GM23338 (cell line): ENCODE results near the gene INO80. TPM values are rescaled to one million over a fixed set of nuclear protein-coding genes. Genes with fewer than 3 reads are reported as not detected.

Experiments used
- ATAC-seq: fragments of 200-7000 bp; cut with Tn5 transposase; 3 replicates; pipeline ENCODE4 v1.9.1; 2020
- DNase-seq: peaks from one replicate; pipeline ENCODE4 v3.0.0-alpha.2; 2015; ENCODE audit warnings: low spot score
- H2AFZ ChIP-seq: fragments of 200-600 bp; sonication (generic); 2 replicates; pipeline ENCODE4 v1.8.0; 2016; ENCODE audit warnings: antibody characterized with exemption, mild to moderate bottlenecking, moderate library complexity
- H3F3A ChIP-seq: fragments of 200-600 bp; sonication (generic); replicated peaks from 2 replicates; pipeline ENCODE4 v1.8.0; 2017; ENCODE audit warnings: antibody characterized with exemption, mixed run types, low read depth
- H3K27ac ChIP-seq: fragments of 200-600 bp; sonication (generic); 2 replicates; pipeline ENCODE4 v1.6.1; 2016; ENCODE audit warnings: low read depth
- H3K27me3 ChIP-seq: fragments of 200-600 bp; sonication (generic); 2 replicates; pipeline ENCODE4 v1.8.0; 2016; ENCODE audit warnings: mild to moderate bottlenecking, mixed run types, moderate library complexity; ENCODE audit not compliant: insufficient read depth
- H3K36me3 ChIP-seq: fragments of 200-600 bp; sonication (generic); 2 replicates; pipeline ENCODE4 v1.8.0; 2016; ENCODE audit warnings: mild to moderate bottlenecking; ENCODE audit not compliant: insufficient read depth
- H3K4me1 ChIP-seq: fragments of 200-600 bp; sonication (generic); 2 replicates; pipeline ENCODE4 v1.8.0; 2016; ENCODE audit warnings: mild to moderate bottlenecking, moderate library complexity; ENCODE audit not compliant: insufficient read depth
- H3K4me2 ChIP-seq: fragments of 200-600 bp; sonication (generic); 2 replicates; pipeline ENCODE4 v1.7.1; 2017; ENCODE audit warnings: mixed run types
- H3K4me3 ChIP-seq: fragments of 200-600 bp; sonication (generic); 2 replicates; pipeline ENCODE4 v1.6.1; 2016; ENCODE audit warnings: mixed run types
- H3K79me2 ChIP-seq: fragments of 200-600 bp; sonication (generic); replicated peaks from 2 replicates; pipeline ENCODE4 v1.8.0; 2017; ENCODE audit warnings: mild to moderate bottlenecking; ENCODE audit not compliant: insufficient read depth
- H3K9me2 ChIP-seq: fragments of 200-600 bp; sonication (generic); 2 replicates; pipeline ENCODE4 v1.8.0; 2017; ENCODE audit not compliant: insufficient read depth
- H4K20me1 ChIP-seq: fragments of 200-600 bp; sonication (generic); replicated peaks from 2 replicates; pipeline ENCODE4 v1.8.0; 2017; ENCODE audit warnings: mild to moderate bottlenecking; ENCODE audit not compliant: insufficient read depth
- H3K27ac Mint-ChIP-seq: 2 replicates; pipeline ENCODE4 v1.8.0; 2020; ENCODE audit warnings: inconsistent platforms, mild to moderate bottlenecking, moderate library complexity, mixed read lengths
- H3K27me3 Mint-ChIP-seq: 3 replicates; pipeline ENCODE4 v1.8.0; 2022; ENCODE audit warnings: low read depth, mild to moderate bottlenecking, moderate library complexity, mixed read lengths, inconsistent platforms; ENCODE audit not compliant: insufficient read depth, poor library complexity
- H3K36me3 Mint-ChIP-seq: 3 replicates; pipeline ENCODE4 v1.8.0; 2021; ENCODE audit warnings: low read depth, mild to moderate bottlenecking, inconsistent platforms, moderate library complexity, mixed read lengths
- H3K4me1 Mint-ChIP-seq: 3 replicates; pipeline ENCODE4 v1.8.0; 2020; ENCODE audit warnings: mild to moderate bottlenecking, inconsistent platforms, mixed read lengths
- H3K4me3 Mint-ChIP-seq: 3 replicates; pipeline ENCODE4 v1.8.0; 2021; ENCODE audit warnings: moderate library complexity, mild to moderate bottlenecking, inconsistent platforms, mixed read lengths
- H3K9me3 Mint-ChIP-seq: 3 replicates; pipeline ENCODE4 v1.8.0; 2020; ENCODE audit warnings: moderate library complexity, mild to moderate bottlenecking, inconsistent platforms, mixed read lengths
- JUNB ChIP-seq: IDR thresholded peaks from one replicate; pipeline ENCODE4 v1.6.1; 2016; ENCODE audit warnings: antibody characterized with exemption; ENCODE audit not compliant: unreplicated experiment
- NANOG ChIP-seq: IDR thresholded peaks from 2 replicates; pipeline ENCODE4 v1.6.1; 2016; ENCODE audit warnings: antibody characterized with exemption, borderline replicate concordance
- POLR2AphosphoS5 ChIP-seq: IDR thresholded peaks from 2 replicates; pipeline ENCODE4 v1.6.1; 2016; ENCODE audit warnings: antibody characterized with exemption, low read depth
- ZNF114 ChIP-seq: fragments of 250-450 bp; sonication (Bioruptor Pico); IDR thresholded peaks from 2 replicates; pipeline ENCODE4 v1.5.0; 2020; ENCODE audit warnings: mild to moderate bottlenecking, moderate library complexity
- polyA plus RNA-seq: library from polyadenylated mRNA; unstranded; fragments of >200 nt; fragmentation: Nextera tagmentation; extraction: Ambion mirVana; gene quantifications from 2 replicates; pipeline ENCODE4 v1.2.1, GENCODE V29; 2016
- total RNA-seq: library from RNA; depleted of rRNA; stranded (reverse); fragments of >200 nt; shearing (Covaris generic); gene quantifications from 2 replicates; pipeline ENCODE4 v1.2.3, GENCODE V29; 2014
- TF ChIP-seq, protein P1 (sequence below), 2 experiments: fragments of 200-600 bp in 1 of 2; sonication (generic) in 1 of 2; conservative IDR thresholded peaks; 2 replicates each; pipeline versions ENCODE4 v1.5.1 to v1.6.1; 2016 to 2017; ENCODE audit warnings: antibody characterized with exemption in 2 of 2, low read depth in 2 of 2, mild to moderate bottlenecking in 2 of 2, moderate library complexity in 1 of 2
- TF ChIP-seq, protein P2 (sequence below): IDR thresholded peaks from one replicate; pipeline ENCODE4 v1.6.1; 2018; ENCODE audit warnings: antibody characterized with exemption; ENCODE audit not compliant: unreplicated experiment

INO80 gene
- total and polyA plus RNA-seq, 2 experiments from 2014 or later, result 6.5 to 24.9 TPM

DNA sequence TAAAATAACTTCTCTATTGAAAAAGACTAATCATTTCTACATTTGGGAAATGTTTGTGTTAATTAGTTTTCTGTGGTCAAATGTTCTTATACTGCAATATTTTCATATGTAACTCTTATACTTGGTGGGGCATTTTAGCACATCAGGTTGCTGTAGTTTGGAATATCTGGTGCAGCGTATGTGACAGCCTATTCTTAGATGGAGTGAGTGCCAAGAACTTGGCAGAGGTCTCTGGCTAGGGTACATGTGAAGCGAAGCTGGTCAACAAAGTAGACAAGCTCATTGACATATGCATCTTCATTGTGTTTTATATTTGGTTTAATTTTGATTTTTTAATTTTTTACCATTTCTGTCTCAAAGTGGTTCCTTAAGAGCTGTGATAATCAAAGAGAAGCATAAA lies 109.6 kb downstream of the INO80 start:
- Mint-ChIP-seq H3K36me3 (peaks cover 15% of the 10 kb centered on the region; the same call in 2 of the 3 replicates), H3K9me3 (no peaks in the 10 kb centered on the region), H3K27ac (no peak overlapping the region), H3K27me3 (peaks cover 4% of the 10 kb centered on the region), H3K4me3 (no peak overlapping the region), H3K4me1 (no peaks in the 10 kb centered on the region)
- ATAC-seq, result no peak
- H3K79me2 ChIP-seq, result no peaks in the 10 kb centered on the region; the same call in 1 of the 2 replicates
- no peak overlapping the region for H2AFZ ChIP-seq
- no peak overlapping the region for H3K27ac ChIP-seq
- 0 out of 2 replicates have a peak, but pooled peaks cover 8% of the 10 kb centered on the region for H3F3A ChIP-seq
- no peaks in the 10 kb centered on the region for H3K27me3 ChIP-seq
- no peak overlapping the region for H3K4me2 ChIP-seq
- no peaks in the 10 kb centered on the region; the same call in 1 of the 2 replicates for H3K4me1 ChIP-seq
- H4K20me1 ChIP-seq, result no peaks in the 10 kb centered on the region; the same call in 1 of the 2 replicates
- H3K4me3 ChIP-seq, result no peak overlapping the region
- DNase-seq, result no peak
- H3K36me3 ChIP-seq, result peaks cover 16% of the 10 kb centered on the region; the same call in 1 of the 2 replicates
- H3K9me2 ChIP-seq, result no peaks in the 10 kb centered on the region
- TF ChIP-seq NANOG, result no peak
- TF ChIP-seq, protein P1, sequence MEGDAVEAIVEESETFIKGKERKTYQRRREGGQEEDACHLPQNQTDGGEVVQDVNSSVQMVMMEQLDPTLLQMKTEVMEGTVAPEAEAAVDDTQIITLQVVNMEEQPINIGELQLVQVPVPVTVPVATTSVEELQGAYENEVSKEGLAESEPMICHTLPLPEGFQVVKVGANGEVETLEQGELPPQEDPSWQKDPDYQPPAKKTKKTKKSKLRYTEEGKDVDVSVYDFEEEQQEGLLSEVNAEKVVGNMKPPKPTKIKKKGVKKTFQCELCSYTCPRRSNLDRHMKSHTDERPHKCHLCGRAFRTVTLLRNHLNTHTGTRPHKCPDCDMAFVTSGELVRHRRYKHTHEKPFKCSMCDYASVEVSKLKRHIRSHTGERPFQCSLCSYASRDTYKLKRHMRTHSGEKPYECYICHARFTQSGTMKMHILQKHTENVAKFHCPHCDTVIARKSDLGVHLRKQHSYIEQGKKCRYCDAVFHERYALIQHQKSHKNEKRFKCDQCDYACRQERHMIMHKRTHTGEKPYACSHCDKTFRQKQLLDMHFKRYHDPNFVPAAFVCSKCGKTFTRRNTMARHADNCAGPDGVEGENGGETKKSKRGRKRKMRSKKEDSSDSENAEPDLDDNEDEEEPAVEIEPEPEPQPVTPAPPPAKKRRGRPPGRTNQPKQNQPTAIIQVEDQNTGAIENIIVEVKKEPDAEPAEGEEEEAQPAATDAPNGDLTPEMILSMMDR (conservative IDR thresholded peaks at IDR 0.05; ENCODE audit: low read depth in 2 of 2), result no peak
- TF ChIP-seq, protein P2, sequence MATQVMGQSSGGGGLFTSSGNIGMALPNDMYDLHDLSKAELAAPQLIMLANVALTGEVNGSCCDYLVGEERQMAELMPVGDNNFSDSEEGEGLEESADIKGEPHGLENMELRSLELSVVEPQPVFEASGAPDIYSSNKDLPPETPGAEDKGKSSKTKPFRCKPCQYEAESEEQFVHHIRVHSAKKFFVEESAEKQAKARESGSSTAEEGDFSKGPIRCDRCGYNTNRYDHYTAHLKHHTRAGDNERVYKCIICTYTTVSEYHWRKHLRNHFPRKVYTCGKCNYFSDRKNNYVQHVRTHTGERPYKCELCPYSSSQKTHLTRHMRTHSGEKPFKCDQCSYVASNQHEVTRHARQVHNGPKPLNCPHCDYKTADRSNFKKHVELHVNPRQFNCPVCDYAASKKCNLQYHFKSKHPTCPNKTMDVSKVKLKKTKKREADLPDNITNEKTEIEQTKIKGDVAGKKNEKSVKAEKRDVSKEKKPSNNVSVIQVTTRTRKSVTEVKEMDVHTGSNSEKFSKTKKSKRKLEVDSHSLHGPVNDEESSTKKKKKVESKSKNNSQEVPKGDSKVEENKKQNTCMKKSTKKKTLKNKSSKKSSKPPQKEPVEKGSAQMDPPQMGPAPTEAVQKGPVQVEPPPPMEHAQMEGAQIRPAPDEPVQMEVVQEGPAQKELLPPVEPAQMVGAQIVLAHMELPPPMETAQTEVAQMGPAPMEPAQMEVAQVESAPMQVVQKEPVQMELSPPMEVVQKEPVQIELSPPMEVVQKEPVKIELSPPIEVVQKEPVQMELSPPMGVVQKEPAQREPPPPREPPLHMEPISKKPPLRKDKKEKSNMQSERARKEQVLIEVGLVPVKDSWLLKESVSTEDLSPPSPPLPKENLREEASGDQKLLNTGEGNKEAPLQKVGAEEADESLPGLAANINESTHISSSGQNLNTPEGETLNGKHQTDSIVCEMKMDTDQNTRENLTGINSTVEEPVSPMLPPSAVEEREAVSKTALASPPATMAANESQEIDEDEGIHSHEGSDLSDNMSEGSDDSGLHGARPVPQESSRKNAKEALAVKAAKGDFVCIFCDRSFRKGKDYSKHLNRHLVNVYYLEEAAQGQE, result no peak
- no peak for TF ChIP-seq ZNF114

DNA sequence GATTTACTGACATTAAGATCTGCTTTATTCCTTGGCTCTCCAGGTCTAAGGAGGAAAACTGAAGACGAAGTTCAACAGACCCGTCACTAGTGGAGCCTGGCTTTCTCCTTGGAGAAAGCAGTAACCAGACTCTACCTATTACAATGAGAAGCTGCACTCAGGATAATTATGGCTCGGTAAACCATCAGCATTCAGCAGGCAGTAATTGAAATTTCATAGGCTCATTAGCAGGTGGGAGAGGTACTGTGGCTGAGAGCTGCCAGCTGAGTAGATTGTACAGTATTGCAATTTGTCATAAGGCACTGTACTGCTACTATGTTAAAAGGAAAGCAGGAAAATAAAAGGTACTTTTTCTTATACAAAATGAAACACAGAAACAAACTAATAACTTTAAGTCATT lies 111.6 kb downstream of the INO80 start:
- H4K20me1 ChIP-seq, result no peaks in the 10 kb centered on the region; the same call in 1 of the 2 replicates
- DNase-seq, result no peak
- H2AFZ ChIP-seq, result no peak overlapping the region
- no peaks in the 10 kb centered on the region for H3K4me1 Mint-ChIP-seq
- H3F3A ChIP-seq, result 0 out of 2 replicates have a peak, but pooled peaks cover 8% of the 10 kb centered on the region
- H3K79me2 ChIP-seq, result no peaks in the 10 kb centered on the region; the same call in 1 of the 2 replicates
- no peaks in the 10 kb centered on the region for H3K27me3 ChIP-seq
- no peaks in the 10 kb centered on the region for H3K4me1 ChIP-seq
- no peak overlapping the region for H3K4me3 Mint-ChIP-seq
- no peak for ATAC-seq
- H3K9me3 Mint-ChIP-seq, result no peaks in the 10 kb centered on the region
- H3K27me3 Mint-ChIP-seq, result peaks cover 4% of the 10 kb centered on the region
- peaks cover 22% of the 10 kb centered on the region; the same call in 2 of the 3 replicates for H3K36me3 Mint-ChIP-seq
- no peak overlapping the region for H3K27ac ChIP-seq
- H3K9me2 ChIP-seq, result no peaks in the 10 kb centered on the region
- no peak overlapping the region for H3K27ac Mint-ChIP-seq
- peaks cover 16% of the 10 kb centered on the region; the same call in 1 of the 2 replicates for H3K36me3 ChIP-seq
- H3K4me2 ChIP-seq, result no peak overlapping the region
- TF ChIP-seq POLR2AphosphoS5 (no peak), JUNB (no peak)
- TF ChIP-seq, protein P1 (conservative IDR thresholded peaks at IDR 0.05; ENCODE audit: low read depth in 2 of 2), result no peak
- no peak overlapping the region for H3K4me3 ChIP-seq
